OCI-LY3 (cell line): Measurements from ENCODE around the gene PCP4.

Experiments used
- H2AFZ ChIP-seq: fragments of 200-600, 300-600 bp; shearing (Covaris generic); 2 replicates; pipeline ENCODE4 v1.6.0; 2014; ENCODE audit warnings: antibody characterized with exemption, low read depth, low read length
- H3K27ac ChIP-seq: fragments of 200-600, 300-600 bp; sonication (generic); 2 replicates; pipeline ENCODE4 v1.5.1; 2014; ENCODE audit warnings: mild to moderate bottlenecking, low read length, moderate library complexity, mixed read lengths
- H3K27me3 ChIP-seq: fragments of 200-600, 300-600 bp; sonication (generic); 2 replicates; pipeline ENCODE4 v1.6.1; 2014; ENCODE audit warnings: low read depth, low read length, mixed read lengths
- H3K36me3 ChIP-seq: fragments of 200-600, 300-600 bp; sonication (generic); replicated peaks from 2 replicates; pipeline ENCODE3; 2014; ENCODE audit warnings: low read depth, low read length, mixed read lengths
- H3K4me1 ChIP-seq: fragments of 300-600, 200-600 bp; sonication (generic); 2 replicates; pipeline ENCODE4 v1.6.1; 2014; ENCODE audit warnings: low read length, mixed read lengths
- H3K4me2 ChIP-seq: fragments of 200-600, 300-600 bp; sonication (generic); 2 replicates; pipeline ENCODE4 v1.6.1; 2014; ENCODE audit warnings: low read length, mixed read lengths
- H3K4me3 ChIP-seq: fragments of 300-600, 200-600 bp; sonication (generic); 2 replicates; pipeline ENCODE4 v1.5.1; 2014; ENCODE audit warnings: antibody characterized with exemption, mild to moderate bottlenecking, low read length, moderate library complexity
- H3K79me2 ChIP-seq: fragments of 300-600, 200-600 bp; shearing (Covaris generic); 2 replicates; pipeline ENCODE4 v1.6.1; 2014; ENCODE audit warnings: mild to moderate bottlenecking, low read length, mixed read lengths
- H3K9ac ChIP-seq: fragments of 300-600, 200-600 bp; shearing (Covaris generic); 2 replicates; pipeline ENCODE4 v1.6.0; 2014; ENCODE audit warnings: mild to moderate bottlenecking, low read length, moderate library complexity
- H3K9me3 ChIP-seq: fragments of 200-600, 300-600 bp; shearing (Covaris generic); 2 replicates; pipeline ENCODE4 v1.6.1; 2014; ENCODE audit warnings: low read length, mixed read lengths; ENCODE audit not compliant: insufficient read depth
- H4K20me1 ChIP-seq: fragments of 200-600, 300-600 bp; sonication (generic); 2 replicates; pipeline ENCODE4 v1.6.1; 2016; ENCODE audit warnings: low read length, mixed read lengths; ENCODE audit not compliant: insufficient read depth
- EZH2phosphoT487 ChIP-seq: fragments of 200-600 bp; shearing (Covaris generic); IDR thresholded peaks from 2 replicates; pipeline ENCODE4 v1.6.1; 2018; ENCODE audit warnings: antibody characterized with exemption, mixed run types, low read depth
- TF ChIP-seq, protein P1 (sequence below): fragments of 200-600, 300-600 bp; sonication (generic); IDR thresholded peaks from 2 replicates; pipeline ENCODE4 v1.5.1; 2014; ENCODE audit warnings: antibody characterized with exemption, low read length, low read depth

The PCP4 gene

DNA sequence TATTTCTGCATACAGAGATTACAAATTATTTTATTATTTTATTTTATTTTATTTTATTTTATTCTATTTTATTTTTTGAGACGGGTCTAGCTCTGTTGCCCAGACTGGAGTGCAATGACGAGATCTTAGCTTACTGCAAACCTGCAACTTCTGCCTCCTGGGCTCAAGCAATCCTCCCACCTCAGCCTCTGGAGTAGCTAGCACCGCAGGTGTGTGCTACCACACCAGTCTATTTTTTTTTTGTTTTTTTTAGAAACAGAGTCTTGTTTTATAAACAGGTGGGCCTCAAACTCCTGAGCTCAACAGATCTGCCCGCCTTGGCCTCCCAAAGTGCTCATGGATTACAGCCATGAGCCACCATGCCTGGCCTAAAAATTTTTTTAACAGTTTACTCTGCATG is 88.1 kb downstream of the PCP4 start:
- Histone ChIP-seq H3K4me1 (no peaks in the 10 kb centered on the region), H2AFZ (no peak overlapping the region), H3K36me3 (no peaks in the 10 kb centered on the region), H4K20me1 (no peaks in the 10 kb centered on the region), H3K27ac (no peak overlapping the region), H3K27me3 (no peaks in the 10 kb centered on the region), H3K79me2 (no peaks in the 10 kb centered on the region), H3K4me2 (no peak overlapping the region), H3K9me3 (no peaks in the 10 kb centered on the region), H3K9ac (no peak overlapping the region), H3K4me3 (no peak overlapping the region)
- no peak for TF ChIP-seq EZH2phosphoT487
- TF ChIP-seq, protein P1, sequence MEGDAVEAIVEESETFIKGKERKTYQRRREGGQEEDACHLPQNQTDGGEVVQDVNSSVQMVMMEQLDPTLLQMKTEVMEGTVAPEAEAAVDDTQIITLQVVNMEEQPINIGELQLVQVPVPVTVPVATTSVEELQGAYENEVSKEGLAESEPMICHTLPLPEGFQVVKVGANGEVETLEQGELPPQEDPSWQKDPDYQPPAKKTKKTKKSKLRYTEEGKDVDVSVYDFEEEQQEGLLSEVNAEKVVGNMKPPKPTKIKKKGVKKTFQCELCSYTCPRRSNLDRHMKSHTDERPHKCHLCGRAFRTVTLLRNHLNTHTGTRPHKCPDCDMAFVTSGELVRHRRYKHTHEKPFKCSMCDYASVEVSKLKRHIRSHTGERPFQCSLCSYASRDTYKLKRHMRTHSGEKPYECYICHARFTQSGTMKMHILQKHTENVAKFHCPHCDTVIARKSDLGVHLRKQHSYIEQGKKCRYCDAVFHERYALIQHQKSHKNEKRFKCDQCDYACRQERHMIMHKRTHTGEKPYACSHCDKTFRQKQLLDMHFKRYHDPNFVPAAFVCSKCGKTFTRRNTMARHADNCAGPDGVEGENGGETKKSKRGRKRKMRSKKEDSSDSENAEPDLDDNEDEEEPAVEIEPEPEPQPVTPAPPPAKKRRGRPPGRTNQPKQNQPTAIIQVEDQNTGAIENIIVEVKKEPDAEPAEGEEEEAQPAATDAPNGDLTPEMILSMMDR, result no peak

DNA sequence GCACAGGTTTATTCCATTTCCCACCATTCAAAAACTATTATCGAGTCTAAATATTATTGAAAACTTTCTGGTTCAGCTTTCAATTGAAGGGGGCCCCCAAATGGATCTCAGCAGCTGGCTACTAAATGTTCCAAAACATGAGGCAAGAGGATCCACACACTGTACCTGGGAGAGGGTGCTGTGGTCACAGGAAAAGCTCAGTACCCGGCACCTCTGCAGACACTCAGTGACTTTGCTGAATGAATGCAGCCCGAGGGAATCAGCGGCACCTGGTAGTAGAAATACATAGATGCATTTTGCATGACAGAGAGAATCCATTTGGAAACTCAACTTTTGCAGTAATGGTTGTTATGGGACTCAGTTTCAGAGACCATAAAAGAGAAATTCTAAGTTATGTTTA is 89.3 kb downstream of the PCP4 start:
- H3K27ac ChIP-seq, result no peak overlapping the region
- H3K9me3 ChIP-seq, result no peaks in the 10 kb centered on the region
- no peak overlapping the region for H3K9ac ChIP-seq

DNA sequence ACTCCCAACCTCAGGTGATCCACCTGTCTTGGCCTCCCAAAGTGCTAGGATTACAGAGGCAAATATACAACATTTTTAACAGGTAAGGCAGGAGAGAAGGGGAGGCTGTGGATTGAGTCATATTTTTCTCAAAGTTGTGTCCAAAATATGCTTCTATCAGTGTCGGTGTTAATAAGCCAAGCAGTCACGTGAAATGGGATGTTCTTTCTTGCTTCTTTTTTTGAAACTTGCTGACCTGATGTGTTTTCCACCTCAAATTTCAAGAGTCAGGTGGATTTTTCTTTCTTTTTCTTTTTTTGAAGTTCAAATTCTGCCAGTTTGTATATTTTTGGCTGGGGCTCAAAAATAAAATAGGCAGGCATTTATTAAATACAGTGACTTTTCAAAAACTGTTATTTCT is 91.5 kb downstream of the PCP4 start:
- H3K36me3 ChIP-seq, result no peaks in the 10 kb centered on the region
- H3K4me1 ChIP-seq, result no peaks in the 10 kb centered on the region
- TF ChIP-seq, protein P1, result no peak
- no peak for TF ChIP-seq EZH2phosphoT487
- H3K9me3 ChIP-seq, result no peaks in the 10 kb centered on the region
- H3K27ac ChIP-seq, result no peak overlapping the region
- H2AFZ ChIP-seq, result no peak overlapping the region
- no peak overlapping the region for H3K4me3 ChIP-seq
- no peaks in the 10 kb centered on the region for H3K27me3 ChIP-seq
- H3K4me2 ChIP-seq, result no peak overlapping the region
- H4K20me1 ChIP-seq, result no peaks in the 10 kb centered on the region
- no peaks in the 10 kb centered on the region for H3K79me2 ChIP-seq
- H3K9ac ChIP-seq, result no peak overlapping the region

More for the DNA sequence above, 89.3 kb downstream of the PCP4 start:
- no peak overlapping the region for H3K4me2 ChIP-seq
- H3K79me2 ChIP-seq, result no peaks in the 10 kb centered on the region
- no peak overlapping the region for H2AFZ ChIP-seq
- no peak overlapping the region for H3K4me3 ChIP-seq
- no peaks in the 10 kb centered on the region for H4K20me1 ChIP-seq
- no peaks in the 10 kb centered on the region for H3K27me3 ChIP-seq
- no peak for TF ChIP-seq EZH2phosphoT487
- TF ChIP-seq, protein P1, result no peak
- no peaks in the 10 kb centered on the region for H3K4me1 ChIP-seq
- no peaks in the 10 kb centered on the region for H3K36me3 ChIP-seq

DNA sequence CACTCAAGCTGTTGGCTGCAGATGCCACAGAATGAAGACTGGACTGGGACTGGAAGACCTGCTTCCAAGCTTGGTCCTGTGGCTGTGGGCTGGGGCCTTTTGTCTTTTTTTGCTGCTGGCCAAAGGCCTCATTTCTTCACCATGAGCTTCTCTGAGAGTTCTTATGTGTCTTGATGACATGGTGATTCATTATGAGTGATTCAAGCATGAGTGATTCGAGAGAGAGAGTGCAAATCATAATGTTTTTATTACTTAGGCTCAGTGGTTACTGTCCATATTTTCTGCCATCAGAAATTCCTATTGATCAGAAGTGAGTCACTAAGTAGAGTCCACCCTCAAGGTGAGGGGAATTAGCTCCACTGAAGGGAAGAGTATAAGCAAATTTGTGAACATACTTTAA is 94.0 kb downstream of the PCP4 start:
- no peak for TF ChIP-seq EZH2phosphoT487
- TF ChIP-seq, protein P1, result no peak
- Histone ChIP-seq H4K20me1 (no peaks in the 10 kb centered on the region), H3K36me3 (no peaks in the 10 kb centered on the region), H3K4me1 (no peaks in the 10 kb centered on the region), H3K27ac (no peak overlapping the region), H3K4me2 (no peak overlapping the region), H3K27me3 (no peaks in the 10 kb centered on the region), H3K4me3 (no peak overlapping the region), H2AFZ (no peak overlapping the region), H3K9me3 (no peaks in the 10 kb centered on the region), H3K79me2 (no peaks in the 10 kb centered on the region), H3K9ac (no peak overlapping the region)
